DOHH2 (cell line): Measurements from ENCODE around the gene C9orf85.

Experiments
- EZH2phosphoT487 ChIP-seq: fragments of 200-600 bp; sonication (generic); IDR thresholded peaks from 2 replicates; pipeline ENCODE4 v1.6.1; 2017; ENCODE audit warnings: borderline replicate concordance, mild to moderate bottlenecking, antibody characterized with exemption, low read length, moderate library complexity, mixed read lengths
- TF ChIP-seq, protein P1 (sequence below): fragments of 200-600 bp; sonication (generic); IDR thresholded peaks from one replicate; pipeline ENCODE4 v1.5.1; 2014; ENCODE audit warnings: antibody characterized with exemption, mild to moderate bottlenecking, low read depth, low read length; ENCODE audit not compliant: poor library complexity, severe bottlenecking

GRCh38 chr9:71941060-71941568, 29.7 kb downstream of the C9orf85 start:
- TF ChIP-seq, protein P1, sequence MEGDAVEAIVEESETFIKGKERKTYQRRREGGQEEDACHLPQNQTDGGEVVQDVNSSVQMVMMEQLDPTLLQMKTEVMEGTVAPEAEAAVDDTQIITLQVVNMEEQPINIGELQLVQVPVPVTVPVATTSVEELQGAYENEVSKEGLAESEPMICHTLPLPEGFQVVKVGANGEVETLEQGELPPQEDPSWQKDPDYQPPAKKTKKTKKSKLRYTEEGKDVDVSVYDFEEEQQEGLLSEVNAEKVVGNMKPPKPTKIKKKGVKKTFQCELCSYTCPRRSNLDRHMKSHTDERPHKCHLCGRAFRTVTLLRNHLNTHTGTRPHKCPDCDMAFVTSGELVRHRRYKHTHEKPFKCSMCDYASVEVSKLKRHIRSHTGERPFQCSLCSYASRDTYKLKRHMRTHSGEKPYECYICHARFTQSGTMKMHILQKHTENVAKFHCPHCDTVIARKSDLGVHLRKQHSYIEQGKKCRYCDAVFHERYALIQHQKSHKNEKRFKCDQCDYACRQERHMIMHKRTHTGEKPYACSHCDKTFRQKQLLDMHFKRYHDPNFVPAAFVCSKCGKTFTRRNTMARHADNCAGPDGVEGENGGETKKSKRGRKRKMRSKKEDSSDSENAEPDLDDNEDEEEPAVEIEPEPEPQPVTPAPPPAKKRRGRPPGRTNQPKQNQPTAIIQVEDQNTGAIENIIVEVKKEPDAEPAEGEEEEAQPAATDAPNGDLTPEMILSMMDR, result no peak
- TF ChIP-seq EZH2phosphoT487, result no peak
